Psoas muscle (tissue), 8 donors: ENCODE results near the gene ABCE1. TPM values are rescaled to one million over a fixed set of nuclear protein-coding genes. Genes with fewer than 3 reads are reported as not detected.
A peak's percentile ranks its signal among the peaks of the same experiment; 100 is the strongest.

ENCODE experiments used
- ATAC-seq, 4 donors: fragments of 200-7000 bp; cut with Tn5 transposase; one replicate each; pipeline ENCODE4 v1.9.1; 2020; ENCODE audit warnings: moderate library complexity in 3 of 4, mild to moderate bottlenecking in 2 of 4
- DNase-seq, 2 donors: peaks; one replicate each; pipeline ENCODE4 v3.0.0-alpha.2; 2020
- H3K27ac ChIP-seq: fragments of 200-600 bp; one replicate; pipeline ENCODE4 v1.8.0; 2022
- H3K27me3 ChIP-seq, 3 donors: fragments of 200-600 bp in 1 of 3; one replicate each; pipeline versions ENCODE4 v1.6.1 to v1.8.0; 2013 to 2022; ENCODE audit warnings: low read length in 2 of 3, mild to moderate bottlenecking in 2 of 3, moderate library complexity in 1 of 3; ENCODE audit not compliant: insufficient read depth in 3 of 3
- H3K36me3 ChIP-seq, 2 donors: fragments of 200-600 bp in 1 of 2; one replicate each; pipeline versions ENCODE4 v1.6.1 to v1.8.0; 2013 to 2022; ENCODE audit warnings: low read depth in 1 of 2, mild to moderate bottlenecking in 1 of 2, moderate library complexity in 1 of 2; ENCODE audit not compliant: insufficient read depth in 1 of 2
- H3K4me1 ChIP-seq: fragments of 200-600 bp; one replicate; pipeline ENCODE4 v1.8.0; 2022
- H3K4me3 ChIP-seq: fragments of 200-600 bp; one replicate; pipeline ENCODE4 v1.8.0; 2022; ENCODE audit warnings: mild to moderate bottlenecking
- H3K9me3 ChIP-seq: fragments of 200-600 bp; one replicate; pipeline ENCODE4 v1.8.0; 2022
- CTCF ChIP-seq: fragments of 200-600 bp; IDR thresholded peaks from one replicate; pipeline ENCODE4 v1.8.0; 2022; ENCODE audit warnings: antibody characterized with exemption
- WGBS, 3 donors: extraction: QIAGEN DNeasy Blood & Tissue Kit; methylation state at CpG; one replicate each; pipeline versions ENCODE4 v1.1.6 to v1.1.7; 2013; 5-methylcytosine and 5-hydroxymethylcytosine counted together
- intact Hi-C, 2 donors: fragments of 100-400 bp; cut with DNase I; formaldehyde crosslinking; loops; one replicate each; pipeline versions ENCODE4 v1.11.0 to v1.14.2; 2022
- polyA plus RNA-seq, 3 donors: library from polyadenylated mRNA; stranded (reverse); fragments of 200-250 nt; gene quantifications; one replicate each; pipeline ENCODE4 v1.2.3, GENCODE V29; 2013
- total RNA-seq, 4 donors: library from RNA; stranded (reverse); fragmentation: NEBNext Ultra II Directional in 2 of 4; extraction: Animal tissue kit (Norgen Biotek cat#: 25700) in 2 of 4; gene quantifications; one replicate each; pipeline versions ENCODE4 v1.2.1 to v1.2.4, GENCODE V29; 2021 to 2023
- donor health status: healthy with polysubstance abuse.
- donor health status: DM: no; HTN: no; CAD: no; lungs with moderate emphysema.
- donor health status: Bipolar disorder and iron deficiency.
- donor health status: healthy.
- donor health status: DM: yes; HTN: yes; CAD: no.
- donor health status: DM: no; HTN: no; CAD: no.
- donor health status: DM: no; HTN: no; CAD: no.
- donor health status: DM: yes; HTN: yes; CAD: no.

Gene ABCE1
- total and polyA plus RNA-seq, 7 donors: 25.9 to 75.0 (median 58.8) TPM

GRCh38 chr4:145083891-145084605 is 14.1 kb upstream of the ABCE1 start:
- peaks cover 0 to 36% of the 10 kb centered on the region in 2 donors for H3K36me3 ChIP-seq
- no peak for TF ChIP-seq CTCF
- H3K4me1 ChIP-seq: no peaks in the 10 kb centered on the region
- H3K9me3 ChIP-seq: no peaks in the 10 kb centered on the region
- ATAC-seq (no peak), DNase-seq (no peak)
- WGBS, 3 donors: 95 to 98% (median 97%) methylated on average over 1 of the region's 1 CpG
- H3K27ac ChIP-seq: no peak overlapping the region
- no peak overlapping the region for H3K4me3 ChIP-seq
- no peaks in the 10 kb centered on the region for H3K27me3 ChIP-seq
- intact Hi-C loops: no loop called here

- Histone ChIP-seq H3K27ac (no peak overlapping the region), H3K27me3 (no peaks in the 10 kb centered on the region), H3K4me3 (no peak overlapping the region), H3K9me3 (peaks cover 14% of the 10 kb centered on the region), H3K36me3 (peaks cover 16 to 84% of the 10 kb centered on the region in 2 donors), H3K4me1 (no peaks in the 10 kb centered on the region)
- ATAC-seq (no peak), DNase-seq (no peak)
- WGBS, 3 donors: 85 to 98% (median 86%) methylated on average over 1 of the region's 1 CpG
- intact Hi-C loops: no loop called here
- TF ChIP-seq CTCF: no peak
Observed at GRCh38 chr4:145090380-145090779, 7.7 kb upstream of the ABCE1 start.

GRCh38 chr4:145093638-145094037 is 4.5 kb upstream of the ABCE1 start:
- H3K4me3 ChIP-seq: no peak overlapping the region
- 95 to 97% (median 96%) methylated on average over 2 of the region's 2 CpGs for WGBS, 3 donors
- ATAC-seq (no peak), DNase-seq (no peak)
- H3K27ac ChIP-seq: no peak overlapping the region
- H3K27me3 ChIP-seq: no peaks in the 10 kb centered on the region
- no peak for TF ChIP-seq CTCF
- H3K9me3 ChIP-seq: peaks cover 14% of the 10 kb centered on the region
- H3K4me1 ChIP-seq: peaks cover 8% of the 10 kb centered on the region
- intact Hi-C loops: no loop called here
- peaks cover 17 to 69% of the 10 kb centered on the region in 2 donors for H3K36me3 ChIP-seq

DNA sequence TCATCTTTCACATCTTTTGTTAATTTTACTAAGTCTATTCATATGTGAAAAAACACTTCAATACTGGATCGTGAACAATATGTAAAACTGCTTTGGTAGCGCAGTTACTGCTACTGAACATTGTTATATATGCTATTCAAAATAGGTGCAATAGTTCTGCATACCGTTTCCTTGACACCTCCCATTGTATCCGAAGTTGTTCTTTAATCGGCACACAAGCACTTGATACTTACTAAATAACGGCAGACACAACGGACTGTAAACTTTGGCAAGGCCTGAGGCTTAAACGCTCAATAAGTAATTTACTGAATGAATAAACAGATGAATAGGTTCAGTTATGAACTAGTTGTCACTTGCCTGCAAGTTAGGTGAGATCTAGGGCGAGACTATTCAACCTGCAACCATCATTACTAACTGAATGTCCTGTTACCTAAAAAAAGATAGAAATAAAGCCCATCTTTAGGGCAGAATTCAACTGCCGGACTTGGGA is 735 bp upstream of the ABCE1 start:
- peak overlapping the region; percentile 98 for H3K27ac ChIP-seq
- peak overlapping the region; percentile 90 for H3K4me3 ChIP-seq
- WGBS, 3 donors: 10 to 11% (median 11%) methylated on average over 10 of the region's 10 CpGs
- DNase-seq (no peak), ATAC-seq (no peak)
- peaks cover 41% of the 10 kb centered on the region for H3K4me1 ChIP-seq
- H3K36me3 ChIP-seq: peaks cover 15 to 36% of the 10 kb centered on the region in 2 donors
- H3K9me3 ChIP-seq: peaks cover 14% of the 10 kb centered on the region
- intact Hi-C loops: no loop called here
- no peaks in the 10 kb centered on the region for H3K27me3 ChIP-seq
- no peak for TF ChIP-seq CTCF
